ENCODE data around the gene CHCHD5. TPM values are rescaled to one million over a fixed set of nuclear protein-coding genes. Genes with fewer than 3 reads are reported as not detected.
A peak's percentile ranks its signal among the peaks of the same experiment; 100 is the strongest.
"Not testable (repeated sequence)": the region's sequence is repeated elsewhere in the genome, so short reads cannot be mapped to it uniquely, and the experiment has no call there.

CHCHD5 gene
- total RNA-seq, 1 donor from 2014 or later: 30.7 TPM

DNA sequence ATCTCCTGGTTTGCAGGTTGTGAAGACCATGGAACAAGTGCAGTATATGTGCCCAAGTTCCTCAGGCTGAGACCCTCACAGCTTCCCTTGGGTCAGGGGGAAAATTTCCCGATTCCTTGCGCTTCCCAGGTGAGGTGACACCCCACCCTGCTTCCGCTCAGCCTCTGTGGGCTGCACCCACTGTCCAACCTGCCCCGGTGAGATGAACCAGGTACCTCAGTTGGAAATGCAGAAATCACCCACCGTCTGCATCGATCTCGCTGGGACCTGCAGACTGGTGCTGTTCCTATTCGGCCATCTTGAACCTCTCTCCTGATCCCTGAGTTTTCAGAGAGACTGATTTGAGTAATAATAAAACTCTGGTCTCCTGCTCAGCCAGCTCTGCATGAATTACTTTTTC lies 30.6 kb downstream of the CHCHD5 start:
- intact Hi-C loops (cut with DNase I): no loop called here
- Histone ChIP-seq H3K9me3 (no peaks in the 10 kb centered on the region), H3K36me3 (no peaks in the 10 kb centered on the region), H3K4me3 (no peak overlapping the region), H3K27ac (no peak overlapping the region), H3K27me3 (no peaks in the 10 kb centered on the region), H3K4me1 (no peaks in the 10 kb centered on the region)
- no peak for DNase-seq (ENCODE audit: extremely low spot score in 2 of 2)
- TF ChIP-seq POLR2A (IDR thresholded peaks at IDR 0.05): no peak
- TF ChIP-seq POLR2AphosphoS5 (IDR thresholded peaks at IDR 0.05; ENCODE audit: insufficient read depth in 1 of 2, low read depth in 1 of 2): no peak
- TF ChIP-seq, protein P1, sequence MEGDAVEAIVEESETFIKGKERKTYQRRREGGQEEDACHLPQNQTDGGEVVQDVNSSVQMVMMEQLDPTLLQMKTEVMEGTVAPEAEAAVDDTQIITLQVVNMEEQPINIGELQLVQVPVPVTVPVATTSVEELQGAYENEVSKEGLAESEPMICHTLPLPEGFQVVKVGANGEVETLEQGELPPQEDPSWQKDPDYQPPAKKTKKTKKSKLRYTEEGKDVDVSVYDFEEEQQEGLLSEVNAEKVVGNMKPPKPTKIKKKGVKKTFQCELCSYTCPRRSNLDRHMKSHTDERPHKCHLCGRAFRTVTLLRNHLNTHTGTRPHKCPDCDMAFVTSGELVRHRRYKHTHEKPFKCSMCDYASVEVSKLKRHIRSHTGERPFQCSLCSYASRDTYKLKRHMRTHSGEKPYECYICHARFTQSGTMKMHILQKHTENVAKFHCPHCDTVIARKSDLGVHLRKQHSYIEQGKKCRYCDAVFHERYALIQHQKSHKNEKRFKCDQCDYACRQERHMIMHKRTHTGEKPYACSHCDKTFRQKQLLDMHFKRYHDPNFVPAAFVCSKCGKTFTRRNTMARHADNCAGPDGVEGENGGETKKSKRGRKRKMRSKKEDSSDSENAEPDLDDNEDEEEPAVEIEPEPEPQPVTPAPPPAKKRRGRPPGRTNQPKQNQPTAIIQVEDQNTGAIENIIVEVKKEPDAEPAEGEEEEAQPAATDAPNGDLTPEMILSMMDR (IDR thresholded peaks at IDR 0.05): no peak

DNA sequence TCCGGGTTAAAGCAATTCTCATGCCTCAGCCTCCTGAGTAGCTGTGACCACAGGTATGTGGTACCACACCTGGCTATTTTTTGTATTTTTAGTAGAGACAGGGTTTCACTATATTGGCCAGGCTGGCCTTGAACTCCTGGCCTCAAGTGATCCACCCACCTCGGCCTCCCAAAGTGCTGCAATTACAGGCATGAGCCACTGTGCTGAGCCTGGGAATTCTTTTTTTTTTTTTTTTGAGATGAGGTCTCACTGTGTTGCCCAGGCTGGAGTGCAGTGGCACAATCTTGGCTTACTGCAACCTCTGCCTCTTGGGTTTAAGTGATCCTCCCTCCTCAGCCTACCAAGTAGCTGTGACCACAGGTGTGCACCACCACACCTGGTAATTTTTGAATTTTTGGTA lies 31.4 kb downstream of the CHCHD5 start:
- intact Hi-C loops (cut with DNase I); DNase-seq (ENCODE audit: extremely low spot score in 2 of 2): not testable (repeated sequence)

DNA sequence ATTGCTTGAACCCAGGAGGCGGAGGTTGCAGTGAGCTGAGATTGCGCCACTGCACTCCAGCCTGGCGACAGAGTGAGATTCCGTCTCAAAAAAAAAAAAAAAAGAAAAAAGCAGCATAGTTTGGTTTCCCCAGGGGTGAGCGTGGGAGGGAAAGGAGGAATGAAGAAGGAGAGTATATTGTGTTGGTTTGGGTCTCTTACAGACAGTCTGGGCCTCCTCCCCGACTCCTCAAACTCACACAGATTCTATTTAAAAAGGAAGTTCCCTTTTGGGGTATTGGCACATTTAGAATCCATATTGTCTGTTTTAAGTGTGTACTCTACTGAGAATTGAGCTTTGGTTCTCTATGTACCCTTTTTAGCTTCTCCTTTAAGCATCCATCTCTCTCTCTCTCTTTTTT lies 34.0 kb downstream of the CHCHD5 start:
- Histone ChIP-seq H3K27ac (no peak overlapping the region), H3K36me3 (no peaks in the 10 kb centered on the region), H3K27me3 (no peaks in the 10 kb centered on the region), H3K4me3 (no peak overlapping the region), H3K4me1 (no peaks in the 10 kb centered on the region), H3K9me3 (no peaks in the 10 kb centered on the region)
- no peak for DNase-seq (ENCODE audit: extremely low spot score in 2 of 2)
- TF ChIP-seq POLR2AphosphoS5 (IDR thresholded peaks at IDR 0.05; ENCODE audit: insufficient read depth in 1 of 2, low read depth in 1 of 2) (no peak), POLR2A (IDR thresholded peaks at IDR 0.05) (no peak)
- TF ChIP-seq, protein P1 (IDR thresholded peaks at IDR 0.05): no peak
- intact Hi-C loops (cut with DNase I): no loop called here

More for the DNA sequence above, 31.4 kb downstream of the CHCHD5 start:
- H3K36me3 ChIP-seq, H3K27ac ChIP-seq, H3K27me3 ChIP-seq, H3K9me3 ChIP-seq, H3K4me3 ChIP-seq, H3K4me1 ChIP-seq: not testable (repeated sequence)

DNA sequence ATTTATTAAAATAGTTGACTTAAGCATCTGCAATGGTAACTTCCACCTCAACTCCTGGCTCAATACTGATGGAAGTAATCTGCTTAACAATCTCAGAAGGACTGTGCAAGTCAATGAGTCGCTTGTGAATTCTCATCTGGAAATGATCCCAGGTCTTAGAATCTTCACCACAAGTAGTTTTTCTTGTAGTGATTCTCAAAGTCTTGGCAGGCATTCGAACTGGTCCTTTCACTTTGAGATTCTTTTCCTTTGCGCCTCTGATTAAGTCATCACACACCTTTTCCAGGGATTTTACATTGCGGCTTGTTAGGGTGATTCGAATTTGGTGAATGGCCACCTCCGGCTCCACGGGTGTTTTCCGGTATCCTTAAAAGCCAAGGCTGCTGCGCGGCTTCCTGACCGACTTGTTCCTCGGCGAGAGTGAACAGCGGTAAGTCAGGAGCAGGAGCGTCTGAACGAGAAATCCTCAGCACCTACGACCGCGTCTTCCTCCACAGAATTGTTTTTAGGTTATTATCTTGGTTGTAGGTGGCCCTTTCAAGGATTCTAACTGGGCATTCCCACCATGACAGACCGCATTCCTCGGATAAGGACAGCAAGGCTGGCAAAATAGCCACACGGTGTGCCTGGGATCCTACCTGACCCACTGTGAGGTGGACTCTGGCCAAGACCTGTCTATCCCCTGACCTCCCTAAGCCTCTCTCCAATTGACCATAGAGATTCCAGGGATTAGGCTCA lies 37.5 kb downstream of the CHCHD5 start:
- Histone ChIP-seq H3K36me3 (no peaks in the 10 kb centered on the region), H3K27ac (no peak overlapping the region), H3K27me3 (no peaks in the 10 kb centered on the region), H3K4me1 (peaks cover 8% of the 10 kb centered on the region), H3K9me3 (no peaks in the 10 kb centered on the region), H3K4me3 (no peak overlapping the region)
- intact Hi-C loops (cut with DNase I): loop anchor here (10.0 kb wide), 1 partner anchor 103 kb away; the partner anchor contains the start of gene NT5DC4
- DNase-seq (ENCODE audit: extremely low spot score in 2 of 2): no peak
- TF ChIP-seq, protein P1 (IDR thresholded peaks at IDR 0.05): no peak
- TF ChIP-seq POLR2AphosphoS5 (IDR thresholded peaks at IDR 0.05; ENCODE audit: insufficient read depth in 1 of 2, low read depth in 1 of 2) (no peak), POLR2A (IDR thresholded peaks at IDR 0.05) (no peak)

DNA sequence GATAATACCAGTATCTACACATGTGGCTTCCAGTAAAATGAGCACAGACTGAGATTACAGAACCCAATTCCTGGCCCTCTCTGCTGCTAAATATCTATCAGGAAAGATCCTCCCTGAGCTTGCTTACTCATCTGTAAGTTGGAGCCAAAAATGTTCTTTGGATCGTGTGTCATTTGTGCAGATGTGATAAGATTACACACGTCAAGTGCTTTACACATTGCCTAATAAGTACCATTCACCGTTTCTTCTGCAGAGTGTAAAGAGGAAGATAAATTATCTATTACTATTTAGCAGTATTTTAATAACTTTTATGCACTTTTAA lies 38.1 kb downstream of the CHCHD5 start:
- intact Hi-C loops (cut with DNase I): loop anchor here (10.0 kb wide), 1 partner anchor 102 kb away; the partner anchor contains the start of gene NT5DC4
- peaks cover 14% of the 10 kb centered on the region for H3K4me1 ChIP-seq
- no peaks in the 10 kb centered on the region for H3K9me3 ChIP-seq
- H3K36me3 ChIP-seq: no peaks in the 10 kb centered on the region
- no peak for DNase-seq (ENCODE audit: extremely low spot score in 2 of 2)
- TF ChIP-seq POLR2AphosphoS5 (IDR thresholded peaks at IDR 0.05; ENCODE audit: insufficient read depth in 1 of 2, low read depth in 1 of 2): peak in 1 of 2 donors; percentile 26
- TF ChIP-seq, protein P1 (IDR thresholded peaks at IDR 0.05): no peak
- no peak overlapping the region for H3K4me3 ChIP-seq
- no peaks in the 10 kb centered on the region for H3K27me3 ChIP-seq
- H3K27ac ChIP-seq: no peak overlapping the region

All from vagina (tissue), 2 donors.